ENCODE data around the gene CDC14B.

GRCh38 chr9:96509848-96510247, 109.8 kb downstream of the CDC14B start:
- TF ChIP-seq CTCF (IDR thresholded peaks at IDR 0.05; ENCODE audit: low read length), result no peak
- TF ChIP-seq EZH2 (optimal IDR thresholded peaks at IDR 0.05; ENCODE audit: low read depth, low read length), result no peak

Data from MM.1S (cell line).